K562 (cell line): ENCODE data around the gene TMEM168. TPM values are rescaled to one million over a fixed set of nuclear protein-coding genes. Genes with fewer than 3 reads are reported as not detected.

ENCODE experiments used
- ATAC-seq: fragments of 200-7000 bp; cut with Tn5 transposase; 3 replicates; pipeline ENCODE4 v1.9.1; 2020; ENCODE audit warnings: moderate library complexity
- BruUV-seq: library from RNA; stranded (reverse); fragments of 400-500 nt; replicated peaks from 2 replicates; lab custom pipeline; 2021; lab: Mats Ljungman, UMichigan
- CTCF ChIA-PET: fragments of 300-600 bp; formaldehyde crosslinking; extraction: SDS; loops from one replicate; lab custom pipeline; 2021; ENCODE audit warnings: low intra/inter-chr PET ratio; lab: Yijun Ruan, JAX
- POLR2A ChIA-PET: fragments of 300-600, 350-650 bp; sonication (Branson Sonifier 250); formaldehyde crosslinking; extraction: SDS; loops from one replicate; lab custom pipeline; 2021; ENCODE audit warnings: antibody characterized with exemption, inconsistent platforms; lab: Yijun Ruan, JAX
- DNase-seq, 4 experiments: peaks; one replicate each; pipeline versions ENCODE4 v3.0.0 to v3.0.0-alpha.2; 2011 to 2018; ENCODE audit warnings: low spot score in 3 of 4, mixed read lengths in 3 of 4; ENCODE audit errors: extremely low read depth in 1 of 4
- FAIRE-seq: peaks from 2 replicates; lab custom pipeline; 2011; peaks lifted over from hg19 to GRCh38; lab: Jason Lieb, UNC
- H2AFZ ChIP-seq: 2 replicates; pipeline ENCODE4 v1.6.0; 2011; ENCODE audit warnings: low read depth, low read length, control low read depth, inconsistent platforms
- H3K27ac ChIP-seq: fragments of 200-600 bp; 3 replicates; pipeline ENCODE4 v1.8.0; 2011; ENCODE audit warnings: low read depth, mild to moderate bottlenecking, control low read depth, inconsistent platforms, low read length, moderate library complexity, mixed read lengths; ENCODE audit errors: extremely low read depth
- H3K27me3 ChIP-seq, 2 experiments: fragments of 300-600 bp in 1 of 2; 2 replicates in 1 of 2; 3 replicates in 1 of 2; pipeline versions ENCODE4 v1.6.0 to v1.8.0; 2011; ENCODE audit warnings: inconsistent platforms in 2 of 2, low read length in 2 of 2, mild to moderate bottlenecking in 1 of 2, mixed read lengths in 1 of 2, moderate library complexity in 1 of 2; ENCODE audit not compliant: control insufficient read depth in 2 of 2, insufficient read depth in 2 of 2
- H3K36me3 ChIP-seq: fragments of 300-600 bp; 3 replicates; pipeline ENCODE4 v1.8.0; 2011; ENCODE audit warnings: mild to moderate bottlenecking, low read length, inconsistent platforms; ENCODE audit not compliant: control insufficient read depth, insufficient read depth
- H3K4me1 ChIP-seq, 2 experiments: fragments of 200-600 bp in 1 of 2; replicated peaks in 1 of 2; 2 replicates in 1 of 2; 3 replicates in 1 of 2; pipeline versions ENCODE4 v1.5.1 to v1.8.0; 2011; ENCODE audit warnings: inconsistent platforms in 2 of 2, low read length in 2 of 2, mild to moderate bottlenecking in 1 of 2, mixed read lengths in 1 of 2, moderate library complexity in 1 of 2; ENCODE audit not compliant: control insufficient read depth in 2 of 2, insufficient read depth in 2 of 2
- H3K4me2 ChIP-seq: 2 replicates; pipeline ENCODE4 v1.6.1; 2011; ENCODE audit warnings: low read length, control low read depth, inconsistent platforms, mixed read lengths; ENCODE audit not compliant: insufficient read depth
- H3K4me3 ChIP-seq: fragments of 200-600 bp; sonication (generic), shearing (Covaris generic); 2 replicates; pipeline ENCODE4 v1.5.1; 2016; ENCODE audit warnings: control low read depth, inconsistent platforms
- H3K79me2 ChIP-seq: fragments of 200-600 bp; 3 replicates; pipeline ENCODE4 v1.8.0; 2011; ENCODE audit warnings: low read length, inconsistent platforms; ENCODE audit not compliant: control insufficient read depth, insufficient read depth
- H3K9ac ChIP-seq, 2 experiments: 2 replicates each; pipeline versions ENCODE4 v1.6.0 to v1.6.1; 2011; ENCODE audit warnings: low read depth in 2 of 2, low read length in 2 of 2, control low read depth in 1 of 2, inconsistent platforms in 1 of 2, mild to moderate bottlenecking in 1 of 2, mixed read lengths in 1 of 2; ENCODE audit not compliant: insufficient read depth in 1 of 2
- H3K9me1 ChIP-seq: one replicate; pipeline ENCODE4 v1.6.0; 2011; ENCODE audit warnings: inconsistent platforms, mild to moderate bottlenecking, low read length, moderate library complexity; ENCODE audit not compliant: control insufficient read depth, insufficient read depth
- H3K9me3 ChIP-seq: replicated peaks from 2 replicates; pipeline ENCODE4 v1.5.1; 2011; ENCODE audit warnings: low read depth, low read length, inconsistent platforms; ENCODE audit not compliant: control insufficient read depth, insufficient read depth
- H4K20me1 ChIP-seq: replicated peaks from 2 replicates; pipeline ENCODE4 v1.6.1; 2011; ENCODE audit warnings: low read length, inconsistent platforms, mixed read lengths; ENCODE audit not compliant: control insufficient read depth, insufficient read depth
- CBX1 ChIP-seq: sonication (generic); IDR thresholded peaks from 2 replicates; pipeline ENCODE4 v1.6.1; 2016; ENCODE audit warnings: antibody characterized with exemption, low read depth, mild to moderate bottlenecking
- ELF1 ChIP-seq: fragments of 200-800 bp; sonication (Bioruptor generic); IDR thresholded peaks from 2 replicates; pipeline ENCODE4 v1.6.1; 2016; ENCODE audit warnings: missing genetic modification characterization, missing compliant biosample characterization
- ILK ChIP-seq: fragments of 450-650 bp; IDR thresholded peaks from 2 replicates; pipeline ENCODE4 v1.6.1; 2016; ENCODE audit warnings: missing genetic modification characterization, low read depth, mild to moderate bottlenecking, missing compliant biosample characterization, moderate library complexity, borderline replicate concordance
- KDM4B ChIP-seq, 2 experiments: fragments of 450-650 bp in 1 of 2; sonication (generic) in 1 of 2; IDR thresholded peaks; 2 replicates each; pipeline ENCODE4 v1.6.1; 2016 to 2017; ENCODE audit warnings: borderline replicate concordance in 2 of 2, antibody characterized with exemption in 1 of 2, low read depth in 1 of 2, mild to moderate bottlenecking in 1 of 2
- MAFK ChIP-seq: IDR thresholded peaks from 2 replicates; pipeline ENCODE4 v1.6.1; 2011; ENCODE audit warnings: low read length, improper control_type of control experiment
- MBD1 ChIP-seq: fragments of 250-450 bp; sonication (Bioruptor Pico); IDR thresholded peaks from 2 replicates; pipeline ENCODE4 v1.8.0; 2022; ENCODE audit warnings: inconsistent platforms
- NCOA4 ChIP-seq: fragments of 450-650 bp; IDR thresholded peaks from 2 replicates; pipeline ENCODE4 v1.6.1; 2018; ENCODE audit warnings: mild to moderate bottlenecking; ENCODE audit not compliant: partially characterized antibody
- NEUROD1 ChIP-seq: fragments of 150-350 bp; IDR thresholded peaks from 2 replicates; pipeline ENCODE4 v1.6.1; 2014; ENCODE audit warnings: borderline replicate concordance, low read length, low read depth; ENCODE audit not compliant: partially characterized antibody
- PRPF4 ChIP-seq: fragments of 200-400 bp; formaldehyde crosslinking; IDR thresholded peaks from one replicate; pipeline ENCODE4 v1.6.1; 2017; ENCODE audit warnings: low read length, low read depth, mild to moderate bottlenecking; ENCODE audit not compliant: insufficient read depth, poor library complexity, severe bottlenecking
- SAP30 ChIP-seq: fragments of 200-600 bp; sonication (generic); IDR thresholded peaks from 2 replicates; pipeline ENCODE4 v1.6.1; 2012; ENCODE audit warnings: borderline replicate concordance, low read depth, mild to moderate bottlenecking, moderate library complexity, low read length, control low read depth, inconsistent platforms; ENCODE audit not compliant: insufficient read depth, poor library complexity, severe bottlenecking
- SIN3B ChIP-seq: fragments of 450-650 bp; IDR thresholded peaks from 2 replicates; pipeline ENCODE4 v1.6.1; 2017; ENCODE audit warnings: low read depth, mild to moderate bottlenecking, moderate library complexity
- SP2 ChIP-seq: IDR thresholded peaks from 2 replicates; pipeline ENCODE4 v1.6.1; 2011; ENCODE audit warnings: mild to moderate bottlenecking, low read depth, low read length, moderate library complexity; ENCODE audit not compliant: poor library complexity, severe bottlenecking; ENCODE audit errors: extremely low read depth
- THRA ChIP-seq: fragments of 450-650 bp; IDR thresholded peaks from 2 replicates; pipeline ENCODE4 v1.6.1; 2017; ENCODE audit warnings: mild to moderate bottlenecking, moderate library complexity
- ZFP1 ChIP-seq: fragments of 450-650 bp; formaldehyde crosslinking; IDR thresholded peaks from 2 replicates; pipeline ENCODE4 v1.4.0; 2020; ENCODE audit warnings: mild to moderate bottlenecking, mixed read lengths
- ZNF316 ChIP-seq: fragments of 450-650 bp; IDR thresholded peaks from 2 replicates; pipeline ENCODE4 v1.6.1; 2016
- ZNF347 ChIP-seq: fragments of 450-650 bp; formaldehyde crosslinking; IDR thresholded peaks from 2 replicates; pipeline ENCODE4 v1.4.0; 2020; ENCODE audit warnings: low read depth, mild to moderate bottlenecking, moderate library complexity
- WGBS: fragments of 100-300 bp; shearing (Covaris generic); methylation state at CpG from one replicate; pipeline ENCODE4 v1.1.6; 2016; ENCODE audit warnings: low coverage, mixed read lengths; ENCODE audit not compliant: insufficient coverage; ENCODE audit errors: missing lambda C conversion rate; 5-methylcytosine and 5-hydroxymethylcytosine counted together
- in situ Hi-C: fragments of 300-500 bp; cut with MboI; formaldehyde crosslinking; loops from 4 replicates; pipeline ENCODE4 v1.15.0; 2018; ENCODE audit warnings: inconsistent platforms, mixed read lengths
- intact Hi-C: fragments of 100-400 bp; cut with micrococcal nuclease; formaldehyde crosslinking; loops from 2 replicates; pipeline ENCODE4 v1.14.2; 2022
- polyA plus RNA-seq, 8 experiments: library from polyadenylated mRNA; depleted of rRNA in 4 of 8; stranded (reverse) in 5 of 8; unstranded in 3 of 8; fragments of >200 nt; fragmentation: Nextera tagmentation in 2 of 8; fragmentation: Illumina TruSeq in 1 of 8; extraction: Ambion mirVana in 2 of 8; extraction: Trizol in 1 of 8; gene quantifications; 2 replicates each; pipeline versions ENCODE4 v1.2.1 to v1.2.3, GENCODE V29; 2011 to 2014; ENCODE audit warnings: inconsistent platforms in 1 of 8, missing spikeins in 1 of 8
- total RNA-seq, 7 experiments: library from RNA; depleted of rRNA in 6 of 7; stranded (reverse); fragments of >200 nt in 6 of 7; fragmentation: Illumina TruSeq in 2 of 7; extraction: Trizol in 2 of 7; gene quantifications; 2 replicates each; pipeline versions ENCODE4 v1.2.1 to v1.2.3, GENCODE V29; 2011 to 2021; ENCODE audit warnings: low replicate concordance in 1 of 7

The TMEM168 gene
- total and polyA plus RNA-seq, 9 of the 15 experiments (the other 6 are each of a cell fraction or from before 2014, with no cell fraction given): 19.7 to 50.7 (median 25.4) TPM

- CTCF ChIA-PET: no interaction called here
- intact Hi-C loops: no loop called here
- ATAC-seq: peak; percentile 47
- TF ChIP-seq SIN3B (no peak), ELF1 (tag) (0 out of 2 replicates have a peak, but pooled peaks have one; percentile 16), KDM4B (IDR thresholded peaks at IDR 0.05; ENCODE audit: borderline replicate concordance in 2 of 2, low read depth in 1 of 2) (no peak), ZFP1 (CRISPR knock-in tag) (no peak), SAP30 (no peak), NEUROD1 (no peak), ZNF316 (peak; percentile 32; the same call in 1 of the 2 replicates), THRA (0 out of 2 replicates have a peak, but pooled peaks have one; percentile 28), PRPF4 (no peak), MAFK (peak; percentile 30; the same call in 1 of the 2 replicates), CBX1 (no peak), ILK (tag) (no peak), ZNF347 (CRISPR knock-in tag) (no peak), NCOA4 (no peak), MBD1 (no peak), SP2 (no peak)
Observed at GRCh38 chr7:112798274-112799159, 8.3 kb upstream of the TMEM168 start.

More at GRCh38 chr7:112798274-112799159, 8.3 kb upstream of the TMEM168 start:
- H3K4me3 ChIP-seq: no peak overlapping the region
- in situ Hi-C loops: no loop called here
- H3K9me1 ChIP-seq: no peaks in the 10 kb centered on the region
- peaks cover 0 to 17% of the 10 kb centered on the region in 2 experiments; a peak in 4 of 5 replicates for H3K4me1 ChIP-seq
- WGBS: 2% methylated on average over 2 of the region's 2 CpGs
- DNase-seq (peak in 1 of 4 experiments; percentile 26), FAIRE-seq (peak; percentile 67)
- no peaks in the 10 kb centered on the region for H4K20me1 ChIP-seq
- no peaks in the 10 kb centered on the region for H3K27me3 ChIP-seq
- no peak overlapping the region for H3K9ac ChIP-seq
- no peaks in the 10 kb centered on the region for H3K79me2 ChIP-seq
- no peak overlapping the region for H3K27ac ChIP-seq
- POLR2A ChIA-PET: interaction anchor here (0.9 to 2.3 kb wide), 4 partner anchors 8 to 20 kb away, joined by 3 to 14 read pairs (median 4); partner anchors contain the start of gene TMEM168
- H3K4me2 ChIP-seq: no peak overlapping the region
- BruUV-seq: no TSS peak
- no peaks in the 10 kb centered on the region for H3K9me3 ChIP-seq
- H2AFZ ChIP-seq: peak overlapping the region; percentile 14; the same call in 1 of the 2 replicates
- no peaks in the 10 kb centered on the region for H3K36me3 ChIP-seq
